Fibroblast of lung (primary cell): Measurements from ENCODE around the gene ACAT2. TPM values are rescaled to one million over a fixed set of nuclear protein-coding genes. Genes with fewer than 3 reads are reported as not detected.

ENCODE experiments used
- DNase-seq, 2 donors: peaks; one replicate each; pipeline versions ENCODE4 v3.0.0 to v3.0.0-alpha.2; 2010; ENCODE audit warnings: low read depth in 2 of 2
- H2AFZ ChIP-seq: 2 replicates; pipeline ENCODE4 v1.5.1; 2012; ENCODE audit warnings: low read length, control low read depth, inconsistent platforms
- H3K27ac ChIP-seq: 2 replicates; pipeline ENCODE4 v1.5.1; 2011; ENCODE audit warnings: low read length, control low read depth; ENCODE audit not compliant: insufficient read depth
- H3K27me3 ChIP-seq: 2 replicates; pipeline ENCODE4 v1.5.1; 2011; ENCODE audit warnings: mild to moderate bottlenecking, low read length; ENCODE audit not compliant: control insufficient read depth, insufficient read depth
- H3K36me3 ChIP-seq: 2 replicates; pipeline ENCODE4 v1.5.1; 2011; ENCODE audit warnings: low read length; ENCODE audit not compliant: control insufficient read depth, insufficient read depth
- H3K4me1 ChIP-seq: 2 replicates; pipeline ENCODE4 v1.5.1; 2011; ENCODE audit warnings: low read length; ENCODE audit not compliant: control insufficient read depth, insufficient read depth; ENCODE audit errors: extremely low read depth
- H3K4me2 ChIP-seq: 2 replicates; pipeline ENCODE4 v1.5.1; 2011; ENCODE audit warnings: low read length, control low read depth; ENCODE audit not compliant: insufficient read depth; ENCODE audit errors: extremely low read depth
- H3K4me3 ChIP-seq, 4 experiments: fragments of 200-600 bp in 1 of 4; sonication (generic) in 1 of 4; replicated peaks in 1 of 4; 2 replicates each; pipeline ENCODE4 v1.5.1; 2011 to 2016; ENCODE audit warnings: low read length in 4 of 4, low read depth in 3 of 4, mild to moderate bottlenecking in 3 of 4, control low read depth in 2 of 4, inconsistent platforms in 1 of 4, mixed read lengths in 1 of 4; ENCODE audit not compliant: insufficient read depth in 1 of 4; ENCODE audit errors: control extremely low read depth in 1 of 4
- H3K79me2 ChIP-seq: 2 replicates; pipeline ENCODE4 v1.5.1; 2012; ENCODE audit warnings: mild to moderate bottlenecking, low read length, inconsistent platforms; ENCODE audit not compliant: control insufficient read depth, insufficient read depth
- H3K9ac ChIP-seq: 2 replicates; pipeline ENCODE4 v1.5.1; 2011; ENCODE audit warnings: mild to moderate bottlenecking, low read length, control low read depth; ENCODE audit not compliant: insufficient read depth
- H3K9me3 ChIP-seq: 2 replicates; pipeline ENCODE4 v1.5.1; 2012; ENCODE audit warnings: low read depth, low read length; ENCODE audit not compliant: control insufficient read depth, insufficient read depth
- H4K20me1 ChIP-seq: 2 replicates; pipeline ENCODE4 v1.5.1; 2011; ENCODE audit warnings: low read length; ENCODE audit not compliant: control insufficient read depth, insufficient read depth; ENCODE audit errors: extremely low read depth
- EZH2 ChIP-seq: IDR thresholded peaks from 2 replicates; pipeline ENCODE4 v1.5.1; 2012; ENCODE audit warnings: low read length, control low read depth, mild to moderate bottlenecking; ENCODE audit errors: missing control alignments
- polyA plus RNA-seq, 2 donors: library from polyadenylated mRNA; depleted of rRNA in 1 of 2; stranded (reverse) in 1 of 2; unstranded in 1 of 2; fragments of >200 nt; gene quantifications; 2 replicates each; pipeline ENCODE4 v1.2.1, GENCODE V29; 2011 to 2012; ENCODE audit warnings: missing spikeins in 1 of 2
- total RNA-seq: library from RNA; depleted of rRNA; stranded (reverse); fragments of >200 nt; gene quantifications from 2 replicates; pipeline ENCODE4 v1.2.1, GENCODE V29; 2014
- TF ChIP-seq, protein P1 (sequence below), 2 donors: IDR thresholded peaks in 1 of 2; conservative IDR thresholded peaks in 1 of 2; 1 replicate in 1 of 2; 2 replicates in 1 of 2; pipeline ENCODE4 v1.5.1; 2011 to 2012; ENCODE audit warnings: low read length in 2 of 2, control low read depth in 1 of 2, inconsistent platforms in 1 of 2, low read depth in 1 of 2, mild to moderate bottlenecking in 1 of 2

Gene ACAT2
- total and polyA plus RNA-seq, 2 donors (not counting 1 experiment from before 2014, with no cell fraction given) = 108 to 121 TPM

DNA sequence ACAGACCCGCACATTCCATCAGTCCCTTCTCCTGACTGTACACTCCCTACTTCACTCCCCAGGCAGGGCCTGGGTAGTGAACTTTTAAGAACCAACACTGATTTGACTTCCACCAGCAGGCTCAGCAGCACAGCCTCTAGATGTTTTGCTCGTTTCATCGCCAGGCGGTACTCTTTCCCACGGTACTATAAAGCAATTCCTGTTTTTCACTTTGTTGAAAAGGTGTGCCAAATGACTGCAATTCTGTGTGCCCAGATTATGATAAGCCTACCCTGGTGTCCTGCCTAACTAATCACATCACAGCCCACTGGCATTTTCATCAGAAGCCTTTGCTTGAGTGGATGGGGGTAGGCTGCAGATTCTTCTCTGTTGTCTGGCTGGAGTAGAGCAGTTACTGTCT lies 47.4 kb upstream of the ACAT2 start:
- no peaks in the 10 kb centered on the region for H3K36me3 ChIP-seq
- TF ChIP-seq, protein P1, sequence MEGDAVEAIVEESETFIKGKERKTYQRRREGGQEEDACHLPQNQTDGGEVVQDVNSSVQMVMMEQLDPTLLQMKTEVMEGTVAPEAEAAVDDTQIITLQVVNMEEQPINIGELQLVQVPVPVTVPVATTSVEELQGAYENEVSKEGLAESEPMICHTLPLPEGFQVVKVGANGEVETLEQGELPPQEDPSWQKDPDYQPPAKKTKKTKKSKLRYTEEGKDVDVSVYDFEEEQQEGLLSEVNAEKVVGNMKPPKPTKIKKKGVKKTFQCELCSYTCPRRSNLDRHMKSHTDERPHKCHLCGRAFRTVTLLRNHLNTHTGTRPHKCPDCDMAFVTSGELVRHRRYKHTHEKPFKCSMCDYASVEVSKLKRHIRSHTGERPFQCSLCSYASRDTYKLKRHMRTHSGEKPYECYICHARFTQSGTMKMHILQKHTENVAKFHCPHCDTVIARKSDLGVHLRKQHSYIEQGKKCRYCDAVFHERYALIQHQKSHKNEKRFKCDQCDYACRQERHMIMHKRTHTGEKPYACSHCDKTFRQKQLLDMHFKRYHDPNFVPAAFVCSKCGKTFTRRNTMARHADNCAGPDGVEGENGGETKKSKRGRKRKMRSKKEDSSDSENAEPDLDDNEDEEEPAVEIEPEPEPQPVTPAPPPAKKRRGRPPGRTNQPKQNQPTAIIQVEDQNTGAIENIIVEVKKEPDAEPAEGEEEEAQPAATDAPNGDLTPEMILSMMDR (conservative IDR thresholded peaks at IDR 0.05 in 1 of 2, IDR thresholded peaks at IDR 0.05 in 1 of 2; ENCODE audit: low read depth in 1 of 2, low read length in 2 of 2) = no peak
- no peak for TF ChIP-seq EZH2
- no peaks in the 10 kb centered on the region for H4K20me1 ChIP-seq
- H3K27ac ChIP-seq = no peak overlapping the region
- DNase-seq = no peak
- peaks cover 2% of the 10 kb centered on the region for H3K79me2 ChIP-seq
- H3K27me3 ChIP-seq = no peaks in the 10 kb centered on the region
- no peaks in the 10 kb centered on the region for H3K9me3 ChIP-seq
- no peak overlapping the region for H3K4me3 ChIP-seq
- no peak overlapping the region for H3K4me2 ChIP-seq
- peaks cover 7% of the 10 kb centered on the region for H3K4me1 ChIP-seq
- H2AFZ ChIP-seq = no peak overlapping the region
- no peak overlapping the region for H3K9ac ChIP-seq

GRCh38 chr6:159715166-159715565 lies 46.7 kb upstream of the ACAT2 start:
- Histone ChIP-seq H3K27me3 (no peaks in the 10 kb centered on the region), H3K4me3 (no peak overlapping the region), H3K79me2 (peaks cover 2% of the 10 kb centered on the region), H3K27ac (no peak overlapping the region), H3K4me2 (no peak overlapping the region), H4K20me1 (no peaks in the 10 kb centered on the region), H3K9ac (no peak overlapping the region), H3K36me3 (no peaks in the 10 kb centered on the region), H2AFZ (no peak overlapping the region), H3K9me3 (no peaks in the 10 kb centered on the region), H3K4me1 (peaks cover 7% of the 10 kb centered on the region)
- DNase-seq = no peak
- no peak for TF ChIP-seq EZH2
- TF ChIP-seq, protein P1 (conservative IDR thresholded peaks at IDR 0.05 in 1 of 2, IDR thresholded peaks at IDR 0.05 in 1 of 2; ENCODE audit: low read depth in 1 of 2, low read length in 2 of 2) = no peak

GRCh38 chr6:159715605-159716004 lies 46.2 kb upstream of the ACAT2 start:
- TF ChIP-seq, protein P1 (conservative IDR thresholded peaks at IDR 0.05 in 1 of 2, IDR thresholded peaks at IDR 0.05 in 1 of 2; ENCODE audit: low read depth in 1 of 2, low read length in 2 of 2) = no peak
- TF ChIP-seq EZH2 = no peak
- no peak overlapping the region for H3K4me2 ChIP-seq
- no peak overlapping the region for H2AFZ ChIP-seq
- no peak overlapping the region for H3K9ac ChIP-seq
- H3K4me3 ChIP-seq = no peak overlapping the region
- DNase-seq = no peak
- no peak overlapping the region for H3K27ac ChIP-seq
- H3K36me3 ChIP-seq = no peaks in the 10 kb centered on the region
- no peaks in the 10 kb centered on the region for H3K9me3 ChIP-seq
- H3K4me1 ChIP-seq = peaks cover 7% of the 10 kb centered on the region
- H4K20me1 ChIP-seq = no peaks in the 10 kb centered on the region
- no peaks in the 10 kb centered on the region for H3K27me3 ChIP-seq
- peaks cover 4% of the 10 kb centered on the region for H3K79me2 ChIP-seq
